Activated naive CD4-positive, alpha-beta T cell treated with anti-CD3 and anti-CD28 coated beads, Interleukin-2, amount 50 U/mL, for 72 hours (primary cell): ENCODE measurements around the gene NKTR. TPM values are rescaled to one million over a fixed set of nuclear protein-coding genes. Genes with fewer than 3 reads are reported as not detected.

Source experiments
- ATAC-seq, 2 donors: fragments of 150-1000 bp; cut with Tn5 transposase; 2 replicates each; pipeline ENCODE4 v1.10.0; 2021; ENCODE audit warnings: mild to moderate bottlenecking in 2 of 2, moderate library complexity in 2 of 2
- DNase-seq, 2 donors: peaks; one replicate each; pipeline ENCODE4 v3.0.0; 2021 to 2022; ENCODE audit warnings: low spot score in 2 of 2
- H3K27ac Mint-ChIP-seq, 2 donors: one replicate each; pipeline ENCODE4 v1.8.0; 2022; ENCODE audit warnings: mild to moderate bottlenecking in 2 of 2, mixed read lengths in 2 of 2
- H3K36me3 Mint-ChIP-seq, 2 donors: one replicate each; pipeline ENCODE4 v1.8.0; 2022; ENCODE audit warnings: mixed read lengths in 2 of 2
- H3K9me3 Mint-ChIP-seq, 2 donors: one replicate each; pipeline ENCODE4 v1.8.0; 2022; ENCODE audit warnings: mixed read lengths in 2 of 2
- total RNA-seq, 2 donors: library from RNA; stranded (reverse); gene quantifications; one replicate each; pipeline ENCODE4 v1.2.3, GENCODE V29; 2022

Gene NKTR
- total RNA-seq, 2 donors from 2014 or later, result 97.7 to 157 TPM

DNA sequence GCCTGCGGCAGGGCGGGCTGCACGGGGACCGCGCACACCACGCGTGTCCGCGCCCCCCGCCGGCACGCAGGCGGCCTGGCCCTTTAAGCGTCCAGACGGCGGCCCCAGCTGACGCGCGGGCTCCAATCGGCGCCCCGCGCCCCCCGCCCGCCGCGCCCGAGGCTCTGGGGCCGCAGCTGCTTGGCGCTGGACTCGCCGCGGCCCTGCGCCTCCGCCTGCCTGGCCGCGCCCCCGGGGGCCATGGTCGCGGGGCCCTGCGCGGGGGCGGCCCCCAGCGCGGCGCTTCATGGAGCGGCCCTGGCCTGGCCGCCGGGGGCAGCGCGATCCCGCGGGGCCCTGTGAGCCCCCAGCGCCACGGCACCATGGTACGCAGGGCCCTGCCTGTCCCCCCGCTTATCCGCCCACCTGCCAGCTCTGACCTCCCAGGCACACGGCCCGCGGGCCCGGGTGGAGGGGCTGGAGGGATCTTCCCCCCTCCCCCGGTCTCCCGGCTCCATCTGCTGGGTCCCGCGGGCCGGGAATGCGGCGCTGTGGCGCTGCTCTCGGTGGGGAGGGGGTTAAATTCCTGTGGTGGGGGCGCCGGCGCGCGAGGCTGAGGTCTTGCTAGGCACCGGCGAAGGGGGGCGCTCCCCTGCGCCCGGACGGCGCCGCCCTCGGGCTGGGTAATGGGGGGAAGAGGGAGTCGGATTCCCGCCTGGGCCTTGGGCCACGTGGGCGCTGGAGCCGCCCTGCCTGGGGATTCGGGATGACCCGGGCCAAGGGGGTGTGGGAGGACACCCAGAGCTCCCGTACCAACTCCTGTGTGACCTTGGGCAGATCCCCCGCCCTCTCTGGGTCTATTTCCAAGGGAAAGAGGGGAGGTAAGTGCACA, 54.1 kb downstream of the NKTR start:
- ATAC-seq (peak; percentile 41 to 52), DNase-seq (no peak)
- no peak overlapping the region for H3K27ac Mint-ChIP-seq
- H3K36me3 Mint-ChIP-seq, result no peaks in the 10 kb centered on the region
- H3K9me3 Mint-ChIP-seq, result no peaks in the 10 kb centered on the region

DNA sequence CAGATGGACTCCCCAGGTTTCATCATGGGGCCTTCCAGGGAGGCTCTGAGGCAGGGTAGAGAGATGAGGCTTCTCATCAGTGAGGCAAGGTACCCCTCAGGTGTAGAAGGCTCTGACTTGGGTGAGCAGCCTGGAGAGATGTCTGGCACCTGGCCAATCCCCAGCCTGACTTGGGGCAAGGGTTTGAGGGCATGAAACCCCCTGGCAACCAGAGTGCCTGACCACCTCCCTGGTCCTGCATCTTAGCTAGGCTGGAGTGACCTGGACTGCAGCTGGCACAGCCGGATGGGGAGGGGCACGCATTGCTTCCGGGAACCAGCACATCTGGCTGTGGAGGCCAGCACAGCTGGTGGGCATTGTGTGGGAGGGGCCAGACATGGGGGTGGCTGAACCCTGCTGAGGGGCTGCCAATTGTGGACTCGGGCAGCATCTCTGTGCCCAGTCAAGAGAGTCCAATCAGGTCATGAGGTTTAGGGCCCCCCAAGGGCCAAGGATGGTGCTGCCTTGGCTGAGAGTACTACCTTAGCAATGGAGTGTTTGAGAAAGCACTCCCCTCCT, 54.9 kb downstream of the NKTR start:
- no peaks in the 10 kb centered on the region for H3K9me3 Mint-ChIP-seq

DNA sequence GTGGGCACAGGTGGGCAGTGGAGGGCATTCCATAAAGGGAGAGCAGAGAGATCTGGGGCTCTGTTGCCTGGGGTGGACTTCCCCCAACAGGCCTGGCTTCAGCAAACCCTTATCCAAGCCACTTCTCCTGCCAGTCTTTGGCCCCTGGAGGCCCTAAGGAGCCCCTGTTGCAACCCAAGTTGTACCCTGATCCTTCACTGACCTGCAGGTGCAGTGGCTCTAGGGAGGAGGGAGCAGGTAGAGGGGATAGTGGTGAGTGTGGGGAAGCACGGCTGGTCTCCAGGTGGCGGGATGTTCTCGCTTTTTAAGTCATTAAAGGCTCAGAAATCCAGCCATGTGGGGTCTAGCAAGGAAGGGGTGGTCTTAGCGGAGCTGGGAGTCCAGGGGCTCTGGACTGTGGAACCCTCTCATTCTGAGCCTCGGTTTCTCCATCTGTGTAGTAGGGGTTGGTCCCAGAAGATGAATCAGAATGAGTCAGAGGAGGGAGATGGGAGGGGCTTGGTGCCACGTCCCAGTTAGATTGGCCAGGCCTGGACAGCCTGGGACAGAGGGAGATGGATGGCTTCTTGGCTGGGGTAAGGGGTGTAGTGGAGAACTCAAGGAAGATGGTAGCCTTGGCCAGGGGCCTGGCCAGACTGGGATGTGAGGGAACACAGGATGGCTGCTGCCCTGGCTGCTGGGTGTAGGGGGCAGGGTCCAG, 55.6 kb downstream of the NKTR start:
- Mint-ChIP-seq H3K36me3 (no peaks in the 10 kb centered on the region), H3K27ac (peak overlapping the region in 1 of 2 donors; percentile 29), H3K9me3 (no peaks in the 10 kb centered on the region)
- DNase-seq (no peak), ATAC-seq (peak in 1 of 2 donors; percentile 6)

More for the DNA sequence above, 54.9 kb downstream of the NKTR start:
- no peak overlapping the region for H3K27ac Mint-ChIP-seq
- DNase-seq (no peak), ATAC-seq (no peak)
- no peaks in the 10 kb centered on the region for H3K36me3 Mint-ChIP-seq

DNA sequence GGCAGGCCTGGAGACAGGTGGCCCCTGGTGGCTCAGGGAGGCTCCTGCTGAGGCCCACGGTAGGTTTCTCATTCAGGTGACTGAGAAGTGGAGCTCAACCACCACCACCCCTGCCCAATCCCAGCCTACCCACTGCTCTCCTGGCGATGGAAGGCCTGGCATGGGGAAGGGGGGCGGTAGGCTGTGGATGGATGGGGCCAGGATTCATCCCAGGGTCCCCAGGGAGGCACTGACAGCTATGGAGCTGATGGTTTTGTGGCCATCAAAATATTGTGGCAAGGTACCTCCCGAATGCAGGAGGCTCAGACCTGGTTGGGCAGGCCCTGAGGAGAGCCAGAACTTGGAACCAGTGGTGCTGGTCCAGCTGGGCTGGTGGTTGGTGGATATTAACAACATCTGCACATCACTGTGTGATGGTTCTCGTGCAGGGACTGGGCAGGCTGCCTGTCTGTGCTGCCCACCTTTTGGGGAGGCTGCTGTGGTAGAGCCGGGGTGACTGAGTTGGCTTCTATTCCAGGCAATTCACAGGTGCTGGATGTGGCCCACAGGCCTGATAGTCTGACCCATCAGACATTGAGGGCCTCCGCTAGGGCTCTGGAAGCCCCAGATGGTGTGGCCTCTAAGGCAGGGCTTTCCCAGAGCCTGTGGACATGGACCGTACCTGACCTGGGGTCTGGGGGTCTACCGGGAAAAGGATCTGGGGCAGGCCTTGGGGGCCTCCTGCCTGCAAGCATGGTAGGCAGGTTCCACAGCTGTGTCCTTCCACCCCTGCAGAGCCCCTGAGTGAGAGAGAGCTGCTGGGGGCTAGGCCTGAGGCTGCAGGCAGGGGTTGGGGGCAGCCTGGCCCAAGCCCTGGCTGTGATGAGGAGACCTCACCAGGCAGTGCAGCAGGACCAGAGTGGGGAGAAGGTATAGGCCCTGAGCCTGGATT, 56.5 kb downstream of the NKTR start:
- Mint-ChIP-seq H3K36me3 (no peaks in the 10 kb centered on the region), H3K27ac (peak overlapping the region in 1 of 2 donors; percentile 52), H3K9me3 (no peaks in the 10 kb centered on the region)
- no peak for ATAC-seq
- no peak for DNase-seq

DNA sequence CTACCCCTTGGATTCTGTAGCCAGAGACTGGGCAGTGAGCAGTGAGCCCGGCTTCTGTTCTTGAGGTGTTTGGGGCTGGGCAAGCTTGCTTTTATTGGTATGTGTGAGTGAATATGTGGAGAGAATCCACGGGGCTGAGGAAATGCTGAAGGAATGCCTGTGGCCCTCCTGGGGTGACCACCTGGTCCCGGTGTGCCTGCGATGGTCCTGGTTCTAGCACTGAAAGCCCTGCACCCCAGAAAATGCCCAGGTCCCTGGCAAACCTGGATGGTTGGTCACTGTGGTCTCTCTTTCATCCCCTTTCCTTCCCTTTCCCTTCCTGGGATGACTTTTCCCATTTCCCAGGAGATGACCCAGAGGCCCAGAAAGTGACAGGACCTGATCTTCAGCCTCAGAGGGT, 57.2 kb downstream of the NKTR start:
- ATAC-seq (no peak), DNase-seq (no peak)
- Mint-ChIP-seq H3K9me3 (no peaks in the 10 kb centered on the region), H3K36me3 (no peaks in the 10 kb centered on the region), H3K27ac (peak overlapping the region; percentile 52 to 84)

DNA sequence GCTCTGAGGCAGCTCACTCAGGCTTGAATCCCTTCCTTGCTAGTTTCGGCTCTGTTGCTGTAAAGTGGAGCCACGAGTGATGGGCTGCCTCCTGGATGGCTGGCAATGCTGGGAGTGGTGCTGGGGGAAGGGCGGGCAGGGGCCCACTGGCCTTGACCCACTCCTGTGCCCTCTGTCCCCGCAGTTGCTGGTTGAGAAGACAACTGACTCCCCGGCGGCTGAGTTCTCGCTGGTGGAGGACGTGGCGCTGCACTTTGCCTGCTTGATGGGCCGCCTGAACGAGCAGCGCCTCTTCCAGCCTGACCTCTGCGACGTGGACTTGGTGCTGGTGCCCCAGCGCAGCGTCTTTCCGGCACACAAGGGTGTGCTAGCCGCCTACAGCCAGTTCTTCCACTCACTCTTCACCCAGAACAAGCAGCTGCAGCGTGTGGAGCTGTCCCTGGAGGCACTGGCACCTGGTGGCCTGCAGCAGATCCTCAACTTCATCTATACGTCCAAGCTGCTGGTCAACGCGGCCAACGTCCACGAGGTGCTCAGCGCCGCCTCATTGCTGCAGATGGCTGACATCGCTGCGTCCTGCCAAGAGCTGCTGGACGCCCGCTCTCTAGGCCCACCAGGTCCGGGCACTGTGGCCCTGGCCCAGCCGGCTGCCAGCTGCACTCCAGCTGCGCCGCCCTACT, 57.7 kb downstream of the NKTR start:
- no peak for ATAC-seq
- H3K27ac Mint-ChIP-seq, result peak overlapping the region in 1 of 2 donors; percentile 84
- DNase-seq, result no peak
- no peaks in the 10 kb centered on the region for H3K9me3 Mint-ChIP-seq
- no peaks in the 10 kb centered on the region for H3K36me3 Mint-ChIP-seq

DNA sequence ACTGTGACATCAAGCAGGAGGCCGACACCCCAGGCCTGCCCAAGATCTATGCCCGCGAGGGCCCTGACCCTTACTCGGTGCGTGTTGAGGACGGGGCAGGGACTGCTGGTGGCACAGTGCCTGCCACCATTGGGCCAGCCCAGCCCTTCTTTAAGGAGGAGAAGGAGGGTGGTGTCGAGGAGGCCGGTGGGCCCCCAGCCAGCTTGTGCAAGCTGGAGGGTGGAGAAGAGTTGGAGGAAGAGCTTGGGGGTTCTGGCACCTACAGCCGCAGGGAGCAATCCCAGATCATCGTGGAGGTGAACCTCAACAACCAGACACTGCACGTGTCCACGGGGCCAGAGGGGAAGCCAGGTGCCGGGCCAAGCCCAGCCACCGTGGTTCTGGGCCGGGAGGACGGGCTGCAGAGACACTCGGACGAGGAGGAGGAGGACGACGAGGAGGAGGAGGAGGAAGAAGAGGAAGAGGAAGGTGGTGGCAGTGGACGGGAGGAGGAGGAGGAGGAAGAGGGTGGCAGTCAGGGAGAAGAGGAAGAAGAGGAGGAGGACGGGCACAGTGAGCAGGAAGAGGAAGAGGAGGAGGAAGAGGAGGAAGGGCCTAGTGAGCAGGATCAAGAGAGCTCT, 58.4 kb downstream of the NKTR start:
- DNase-seq (no peak), ATAC-seq (no peak)
- no peaks in the 10 kb centered on the region for H3K9me3 Mint-ChIP-seq
- H3K27ac Mint-ChIP-seq, result no peak overlapping the region
- no peaks in the 10 kb centered on the region for H3K36me3 Mint-ChIP-seq

DNA sequence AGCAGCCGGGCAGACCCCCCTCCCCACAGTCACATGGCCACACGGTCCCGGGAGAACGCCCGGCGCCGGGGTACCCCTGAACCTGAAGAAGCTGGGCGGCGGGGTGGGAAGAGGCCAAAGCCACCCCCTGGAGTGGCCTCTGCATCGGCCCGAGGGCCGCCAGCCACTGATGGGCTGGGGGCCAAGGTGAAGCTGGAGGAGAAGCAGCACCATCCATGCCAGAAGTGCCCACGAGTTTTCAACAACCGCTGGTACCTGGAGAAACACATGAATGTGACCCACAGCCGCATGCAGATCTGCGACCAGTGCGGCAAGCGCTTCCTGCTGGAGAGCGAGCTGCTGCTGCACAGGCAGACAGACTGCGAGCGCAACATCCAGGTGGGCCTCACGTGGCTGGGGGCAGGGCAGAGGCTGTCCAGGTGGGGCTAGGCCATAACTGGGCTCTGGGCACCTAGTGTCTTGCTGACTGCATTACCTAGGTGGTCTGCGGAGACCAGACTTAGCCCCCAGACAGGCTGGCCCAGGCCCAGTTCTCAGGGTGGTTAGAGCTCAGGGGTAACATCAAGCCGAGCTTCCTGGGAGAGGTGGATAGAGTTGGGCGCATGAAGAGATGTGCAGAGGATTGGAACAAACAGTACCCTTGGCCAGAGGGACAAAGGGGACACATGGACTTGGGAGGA, 59.1 kb downstream of the NKTR start:
- Mint-ChIP-seq H3K36me3 (no peaks in the 10 kb centered on the region), H3K9me3 (no peaks in the 10 kb centered on the region), H3K27ac (peak overlapping the region in 1 of 2 donors; percentile 29)
- DNase-seq (no peak), ATAC-seq (no peak)

DNA sequence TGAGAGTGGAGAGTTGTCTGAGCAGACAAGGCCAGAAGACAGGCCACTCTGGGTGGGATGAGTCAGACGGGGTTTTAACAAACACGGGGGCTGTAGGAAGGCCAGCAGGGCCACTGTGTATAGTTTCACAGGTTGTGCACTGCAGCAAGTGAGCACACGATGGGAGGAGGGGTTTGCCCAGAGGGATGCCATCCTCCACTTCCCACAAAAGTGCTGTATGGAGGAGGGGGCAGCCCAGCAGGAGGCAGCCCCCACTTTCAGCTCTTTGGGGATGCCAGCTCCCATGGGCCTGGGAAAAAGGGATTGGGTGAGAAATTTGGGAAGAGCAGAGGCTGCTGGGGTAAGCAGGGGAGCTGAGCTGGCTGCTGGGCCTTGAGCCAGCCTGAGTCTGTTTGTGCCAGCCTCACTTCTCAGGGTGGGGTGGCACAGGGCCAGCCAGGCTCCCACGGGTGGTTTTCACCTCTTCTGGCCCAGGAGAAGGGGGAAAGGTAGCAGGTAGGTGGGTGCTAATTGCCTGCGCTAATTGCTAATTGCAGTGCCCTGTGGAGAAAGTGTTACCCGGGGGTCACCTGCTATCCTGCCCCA, 59.7 kb downstream of the NKTR start:
- ATAC-seq, result no peak
- Mint-ChIP-seq H3K36me3 (no peaks in the 10 kb centered on the region), H3K9me3 (no peaks in the 10 kb centered on the region), H3K27ac (peak overlapping the region in 1 of 2 donors; percentile 29)
- no peak for DNase-seq

DNA sequence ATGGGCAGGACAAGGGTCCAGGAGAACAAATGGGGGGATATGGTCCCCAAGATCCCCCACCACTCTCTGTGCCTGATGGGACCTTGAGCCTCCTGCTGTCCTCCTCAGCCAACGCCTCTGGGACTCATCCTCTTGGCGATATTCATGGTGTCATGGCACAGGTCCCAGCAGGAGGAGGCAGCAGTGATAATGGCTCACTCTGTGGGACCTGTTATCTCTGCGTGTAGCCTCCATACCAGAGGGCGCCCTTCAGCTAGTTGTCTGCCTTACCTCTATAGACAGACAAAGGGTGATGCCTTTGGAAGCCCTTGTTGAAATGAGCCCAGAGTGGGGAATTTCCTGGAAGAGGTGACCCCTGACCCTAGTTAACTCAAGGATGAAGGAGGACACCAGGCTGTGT, 60.4 kb downstream of the NKTR start:
- Mint-ChIP-seq H3K36me3 (no peaks in the 10 kb centered on the region), H3K27ac (peak overlapping the region; percentile 32 to 61), H3K9me3 (no peaks in the 10 kb centered on the region)
- ATAC-seq, result peak in 1 of 2 donors; percentile 48
- no peak for DNase-seq

DNA sequence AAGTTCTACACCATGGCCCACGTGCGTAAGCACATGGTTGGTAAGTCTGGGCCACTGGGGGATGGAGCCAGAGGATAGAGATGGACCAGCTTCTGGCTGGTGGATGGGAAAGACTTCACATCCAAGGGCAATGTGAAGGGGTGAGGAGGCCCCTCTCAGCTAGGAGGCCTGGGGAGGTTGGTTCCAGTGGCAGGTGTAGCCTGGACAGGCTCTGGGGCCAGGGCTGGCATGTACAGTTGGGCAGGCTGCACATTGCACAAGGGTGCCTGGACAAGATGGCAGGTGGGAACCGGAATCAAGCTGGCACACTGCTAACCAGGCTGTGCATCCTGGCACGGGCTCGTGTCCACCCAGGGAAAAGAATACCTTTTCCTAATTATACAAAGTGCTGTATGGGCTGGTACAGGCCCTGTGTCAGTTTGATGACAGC, 61.1 kb downstream of the NKTR start:
- ATAC-seq (no peak), DNase-seq (no peak)
- Mint-ChIP-seq H3K9me3 (no peaks in the 10 kb centered on the region), H3K27ac (peak overlapping the region in 1 of 2 donors; percentile 61), H3K36me3 (no peaks in the 10 kb centered on the region)

DNA sequence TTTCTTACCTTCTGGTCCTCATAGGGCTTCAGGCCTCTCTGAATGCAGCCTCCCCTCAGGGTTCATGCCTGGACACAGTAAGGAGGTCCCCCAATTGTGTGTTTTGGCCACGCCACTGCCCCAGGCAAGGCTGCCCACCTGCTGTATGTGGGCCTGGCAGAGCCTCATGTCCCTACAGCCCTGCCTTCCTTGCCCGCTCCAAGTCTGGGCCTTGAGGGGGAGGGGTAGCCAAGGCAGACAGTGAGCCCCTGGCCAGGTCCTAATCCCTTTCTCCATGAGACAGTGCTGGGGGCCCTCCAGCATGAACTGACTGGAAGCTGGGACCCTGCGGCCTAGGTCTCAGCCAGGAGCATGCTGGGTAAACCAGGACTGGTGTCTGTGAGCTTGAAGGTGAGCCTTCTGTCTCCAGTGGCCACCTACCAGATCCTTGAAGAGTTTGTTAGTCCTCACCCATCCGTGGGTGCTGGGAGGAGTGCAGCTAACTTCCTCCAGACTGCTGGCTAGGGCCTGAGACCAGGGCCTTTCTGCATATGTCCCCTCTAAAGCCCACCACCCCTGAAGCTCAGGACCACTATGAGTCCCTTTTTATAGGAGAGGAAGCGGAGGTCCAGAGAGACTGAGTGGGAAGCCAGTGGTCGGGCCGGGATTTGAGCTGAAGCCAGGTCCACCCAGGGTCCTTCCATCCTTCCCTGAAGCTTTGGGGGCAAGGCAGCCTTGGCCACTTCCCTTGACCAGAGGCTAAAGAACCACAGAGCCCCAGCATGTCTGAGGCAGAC, 61.7 kb downstream of the NKTR start:
- H3K9me3 Mint-ChIP-seq, result no peaks in the 10 kb centered on the region
- no peak overlapping the region for H3K27ac Mint-ChIP-seq
- DNase-seq, result no peak
- ATAC-seq, result no peak
- H3K36me3 Mint-ChIP-seq, result no peaks in the 10 kb centered on the region

DNA sequence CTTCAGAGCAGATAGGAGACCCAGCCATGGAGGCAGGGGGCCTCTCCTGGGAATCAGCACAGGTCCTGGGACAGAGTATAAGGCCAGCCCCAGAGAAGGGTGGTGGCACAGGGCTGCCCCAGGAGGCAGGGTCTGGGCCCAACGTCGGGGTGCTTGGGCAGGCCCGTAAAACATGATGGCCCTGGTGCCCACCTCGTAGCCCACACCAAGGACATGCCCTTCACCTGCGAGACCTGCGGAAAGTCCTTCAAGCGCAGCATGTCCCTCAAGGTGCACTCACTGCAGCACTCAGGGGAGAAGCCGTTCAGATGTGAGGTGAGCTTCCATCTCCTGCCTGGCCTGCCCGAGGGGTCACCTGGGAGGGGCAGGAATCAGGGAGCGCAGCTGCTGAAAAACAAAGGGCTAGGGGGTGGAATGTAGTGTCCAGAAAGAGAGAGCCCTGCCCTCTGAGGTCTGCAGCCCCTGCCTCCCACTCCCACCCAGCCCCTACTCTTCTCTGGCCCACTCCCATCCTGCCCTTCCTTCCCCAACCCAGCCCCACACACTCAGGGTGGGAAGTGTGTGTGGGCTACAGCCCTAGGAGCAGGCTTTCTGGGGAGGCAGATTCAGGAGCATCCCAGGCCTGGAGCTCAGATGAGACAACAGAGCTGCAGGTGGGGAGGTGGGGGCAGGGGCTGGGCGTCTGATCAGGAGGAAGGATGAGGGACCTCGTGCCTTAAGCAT, 62.5 kb downstream of the NKTR start:
- no peaks in the 10 kb centered on the region for H3K36me3 Mint-ChIP-seq
- no peaks in the 10 kb centered on the region for H3K9me3 Mint-ChIP-seq
- H3K27ac Mint-ChIP-seq, result no peak overlapping the region
- no peak for DNase-seq
- no peak for ATAC-seq
